A549 (cell line): ENCODE data around the gene ITGA1.

Source experiments
- BCL3 ChIP-seq: fragments of >200 bp; sonication (Bioruptor Twin); formaldehyde crosslinking; IDR thresholded peaks from 3 replicates; pipeline ENCODE4 v1.6.1; 2016
- CBX8 ChIP-seq: fragments of 200-600 bp; sonication (generic); IDR thresholded peaks from 2 replicates; pipeline ENCODE4 v1.6.1; 2016
- HDAC2 ChIP-seq: fragments of 200-600 bp; sonication (generic); IDR thresholded peaks from 2 replicates; pipeline ENCODE4 v1.6.1; 2016
- JUN ChIP-seq, 2 experiments: fragments of >200 bp; sonication (Bioruptor Twin); formaldehyde crosslinking; IDR thresholded peaks; 2 replicates in 1 of 2; 3 replicates in 1 of 2; pipeline ENCODE4 v1.6.1; 2016 to 2017
- JUNB ChIP-seq: fragments of >200 bp; sonication (Bioruptor Twin); formaldehyde crosslinking; IDR thresholded peaks from 2 replicates; pipeline ENCODE4 v1.6.1; 2016
- KDM1A ChIP-seq: fragments of 200-600 bp; sonication (generic); IDR thresholded peaks from 2 replicates; pipeline ENCODE4 v1.6.1; 2016; ENCODE audit warnings: low read depth, mild to moderate bottlenecking
- MYC ChIP-seq: IDR thresholded peaks from 2 replicates; pipeline ENCODE4 v1.6.1; 2012; ENCODE audit warnings: mild to moderate bottlenecking, inconsistent platforms, low read length, improper control_type of control experiment, borderline replicate concordance
- RAD21 ChIP-seq, 2 experiments: fragments of >200 bp in 1 of 2; sonication (Bioruptor Twin) in 1 of 2; formaldehyde crosslinking in 1 of 2; IDR thresholded peaks in 1 of 2; conservative IDR thresholded peaks in 1 of 2; 2 replicates in 1 of 2; 3 replicates in 1 of 2; pipeline ENCODE4 v1.6.1; 2012 to 2018; ENCODE audit warnings: inconsistent platforms in 1 of 2
- RFX5 ChIP-seq: fragments of 450-650 bp; IDR thresholded peaks from 2 replicates; pipeline ENCODE4 v1.7.1; 2014; ENCODE audit warnings: antibody characterized with exemption, mild to moderate bottlenecking, moderate library complexity
- SMC3 ChIP-seq: fragments of >200 bp; sonication (Bioruptor Twin); formaldehyde crosslinking; IDR thresholded peaks from 3 replicates; pipeline ENCODE4 v1.6.1; 2018; ENCODE audit warnings: inconsistent platforms
- SREBF2 ChIP-seq: fragments of 450-650 bp; IDR thresholded peaks from 2 replicates; pipeline ENCODE4 v1.6.1; 2014; ENCODE audit warnings: mild to moderate bottlenecking, moderate library complexity
- TP53 ChIP-seq: fragments of 250-450 bp; sonication (Bioruptor Pico); IDR thresholded peaks from 2 replicates; pipeline ENCODE4 v1.5.0; 2021; ENCODE audit warnings: mild to moderate bottlenecking, moderate library complexity
- TF ChIP-seq, protein P1 (sequence below): fragments of >200 bp; sonication (Bioruptor Twin); formaldehyde crosslinking; IDR thresholded peaks from 3 replicates; pipeline ENCODE4 v1.5.1; 2016
- TF ChIP-seq, protein P2 (sequence below): fragments of 200-600 bp; sonication (generic); IDR thresholded peaks from 2 replicates; pipeline ENCODE4 v1.6.1; 2016; ENCODE audit warnings: antibody characterized with exemption, mild to moderate bottlenecking, moderate library complexity

DNA sequence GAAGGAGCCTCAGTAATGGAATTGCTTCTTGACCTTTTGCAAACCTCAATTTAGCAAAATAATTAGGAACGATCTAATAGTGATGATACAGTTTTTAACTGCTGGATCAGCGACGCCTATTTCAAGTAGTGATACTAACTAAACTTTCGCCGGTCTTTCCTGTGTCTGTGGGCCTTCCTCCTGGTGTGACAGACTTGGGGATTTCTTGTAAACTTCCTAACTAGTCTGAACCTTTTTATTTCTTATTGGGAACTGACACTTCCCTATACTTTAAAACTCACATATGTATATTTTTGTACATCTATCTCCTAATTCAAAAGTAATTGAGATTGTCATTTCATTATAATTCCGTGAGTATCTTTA lies 15.2 kb downstream of the ITGA1 start:
- no peak for TF ChIP-seq RAD21 (conservative IDR thresholded peaks at IDR 0.05 in 1 of 2, IDR thresholded peaks at IDR 0.05 in 1 of 2)
- TF ChIP-seq, protein P1, sequence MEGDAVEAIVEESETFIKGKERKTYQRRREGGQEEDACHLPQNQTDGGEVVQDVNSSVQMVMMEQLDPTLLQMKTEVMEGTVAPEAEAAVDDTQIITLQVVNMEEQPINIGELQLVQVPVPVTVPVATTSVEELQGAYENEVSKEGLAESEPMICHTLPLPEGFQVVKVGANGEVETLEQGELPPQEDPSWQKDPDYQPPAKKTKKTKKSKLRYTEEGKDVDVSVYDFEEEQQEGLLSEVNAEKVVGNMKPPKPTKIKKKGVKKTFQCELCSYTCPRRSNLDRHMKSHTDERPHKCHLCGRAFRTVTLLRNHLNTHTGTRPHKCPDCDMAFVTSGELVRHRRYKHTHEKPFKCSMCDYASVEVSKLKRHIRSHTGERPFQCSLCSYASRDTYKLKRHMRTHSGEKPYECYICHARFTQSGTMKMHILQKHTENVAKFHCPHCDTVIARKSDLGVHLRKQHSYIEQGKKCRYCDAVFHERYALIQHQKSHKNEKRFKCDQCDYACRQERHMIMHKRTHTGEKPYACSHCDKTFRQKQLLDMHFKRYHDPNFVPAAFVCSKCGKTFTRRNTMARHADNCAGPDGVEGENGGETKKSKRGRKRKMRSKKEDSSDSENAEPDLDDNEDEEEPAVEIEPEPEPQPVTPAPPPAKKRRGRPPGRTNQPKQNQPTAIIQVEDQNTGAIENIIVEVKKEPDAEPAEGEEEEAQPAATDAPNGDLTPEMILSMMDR = no peak
- TF ChIP-seq SMC3 = no peak
- no peak for TF ChIP-seq SREBF2
- no peak for TF ChIP-seq CBX8
- TF ChIP-seq MYC = no peak
- no peak for TF ChIP-seq KDM1A
- TF ChIP-seq TP53 = no peak
- no peak for TF ChIP-seq RFX5
- no peak for TF ChIP-seq JUNB
- TF ChIP-seq, protein P2, sequence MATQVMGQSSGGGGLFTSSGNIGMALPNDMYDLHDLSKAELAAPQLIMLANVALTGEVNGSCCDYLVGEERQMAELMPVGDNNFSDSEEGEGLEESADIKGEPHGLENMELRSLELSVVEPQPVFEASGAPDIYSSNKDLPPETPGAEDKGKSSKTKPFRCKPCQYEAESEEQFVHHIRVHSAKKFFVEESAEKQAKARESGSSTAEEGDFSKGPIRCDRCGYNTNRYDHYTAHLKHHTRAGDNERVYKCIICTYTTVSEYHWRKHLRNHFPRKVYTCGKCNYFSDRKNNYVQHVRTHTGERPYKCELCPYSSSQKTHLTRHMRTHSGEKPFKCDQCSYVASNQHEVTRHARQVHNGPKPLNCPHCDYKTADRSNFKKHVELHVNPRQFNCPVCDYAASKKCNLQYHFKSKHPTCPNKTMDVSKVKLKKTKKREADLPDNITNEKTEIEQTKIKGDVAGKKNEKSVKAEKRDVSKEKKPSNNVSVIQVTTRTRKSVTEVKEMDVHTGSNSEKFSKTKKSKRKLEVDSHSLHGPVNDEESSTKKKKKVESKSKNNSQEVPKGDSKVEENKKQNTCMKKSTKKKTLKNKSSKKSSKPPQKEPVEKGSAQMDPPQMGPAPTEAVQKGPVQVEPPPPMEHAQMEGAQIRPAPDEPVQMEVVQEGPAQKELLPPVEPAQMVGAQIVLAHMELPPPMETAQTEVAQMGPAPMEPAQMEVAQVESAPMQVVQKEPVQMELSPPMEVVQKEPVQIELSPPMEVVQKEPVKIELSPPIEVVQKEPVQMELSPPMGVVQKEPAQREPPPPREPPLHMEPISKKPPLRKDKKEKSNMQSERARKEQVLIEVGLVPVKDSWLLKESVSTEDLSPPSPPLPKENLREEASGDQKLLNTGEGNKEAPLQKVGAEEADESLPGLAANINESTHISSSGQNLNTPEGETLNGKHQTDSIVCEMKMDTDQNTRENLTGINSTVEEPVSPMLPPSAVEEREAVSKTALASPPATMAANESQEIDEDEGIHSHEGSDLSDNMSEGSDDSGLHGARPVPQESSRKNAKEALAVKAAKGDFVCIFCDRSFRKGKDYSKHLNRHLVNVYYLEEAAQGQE = no peak
- no peak for TF ChIP-seq BCL3
- TF ChIP-seq HDAC2 = no peak
- TF ChIP-seq JUN (IDR thresholded peaks at IDR 0.05) = no peak
